HepG2 (cell line): Measurements from ENCODE around the gene CEP68. TPM values are rescaled to one million over a fixed set of nuclear protein-coding genes. Genes with fewer than 3 reads are reported as not detected.

Experiments
- ATAC-seq: fragments of 200-7000 bp; cut with Tn5 transposase; 3 replicates; pipeline ENCODE4 v1.9.1; 2020; ENCODE audit warnings: mild to moderate bottlenecking, moderate library complexity
- Bru-seq: library from RNA; stranded (reverse); fragments of 400-500 nt; gene quantifications from one replicate; lab custom pipeline; 2021; lab: Mats Ljungman, UMichigan
- BruChase-seq, 2 experiments: library from RNA; stranded (reverse); fragments of 400-500 nt; gene quantifications; one replicate each; lab custom pipeline; 2021; lab: Mats Ljungman, UMichigan
- BruUV-seq: library from RNA; stranded (reverse); fragments of 400-500 nt; replicated peaks from 2 replicates; lab custom pipeline; 2021; lab: Mats Ljungman, UMichigan
- CTCF ChIA-PET: fragments of 300-600 bp; formaldehyde crosslinking; extraction: SDS; loops from one replicate; lab custom pipeline; 2021; ENCODE audit warnings: low total read pairs, inconsistent platforms, low intra/inter-chr PET ratio; lab: Yijun Ruan, JAX
- POLR2A ChIA-PET: fragments of 350-600 bp; sonication (Branson Sonifier 250); formaldehyde crosslinking; loops from one replicate; lab custom pipeline; 2020; ENCODE audit warnings: antibody characterized with exemption, inconsistent platforms; lab: Yijun Ruan, JAX
- DNase-seq: peaks from one replicate; pipeline ENCODE4 v3.0.0-alpha.2; 2015; ENCODE audit warnings: low spot score
- FAIRE-seq: peaks from 3 replicates; lab custom pipeline; 2011; peaks lifted over from hg19 to GRCh38; lab: Jason Lieb, UNC
- H2AFZ ChIP-seq: one replicate; pipeline ENCODE4 v1.6.1; 2011; ENCODE audit warnings: low read length, inconsistent platforms
- H3K27ac ChIP-seq: fragments of 300-600 bp; 3 replicates; pipeline ENCODE4 v1.8.0; 2011; ENCODE audit warnings: mixed run types, mild to moderate bottlenecking, mixed read lengths, low read length, inconsistent platforms; ENCODE audit not compliant: insufficient read depth; ENCODE audit errors: extremely low read length
- H3K27me3 ChIP-seq, 2 experiments: fragments of 200-600 bp in 1 of 2; 2 replicates in 1 of 2; 3 replicates in 1 of 2; pipeline versions ENCODE4 v1.6.0 to v1.8.0; 2011; ENCODE audit warnings: low read length in 2 of 2, mild to moderate bottlenecking in 2 of 2, moderate library complexity in 2 of 2, inconsistent platforms in 1 of 2; ENCODE audit not compliant: insufficient read depth in 2 of 2, control insufficient read depth in 1 of 2
- H3K36me3 ChIP-seq, 2 experiments: fragments of 200-600 bp in 1 of 2; replicated peaks in 1 of 2; 2 replicates in 1 of 2; 3 replicates in 1 of 2; pipeline versions ENCODE4 v1.5.1 to v1.8.0; 2011; ENCODE audit warnings: low read length in 2 of 2, inconsistent platforms in 1 of 2; ENCODE audit not compliant: insufficient read depth in 2 of 2, control insufficient read depth in 1 of 2
- H3K4me1 ChIP-seq: 2 replicates; pipeline ENCODE4 v1.5.1; 2012; ENCODE audit warnings: low read length, inconsistent platforms; ENCODE audit not compliant: insufficient read depth
- H3K4me2 ChIP-seq: 2 replicates; pipeline ENCODE4 v1.6.0; 2011; ENCODE audit warnings: low read depth, low read length, inconsistent platforms
- H3K4me3 ChIP-seq, 3 experiments: fragments of 200-600 bp in 1 of 3; sonication (generic), shearing (Covaris generic) in 1 of 3; replicated peaks in 1 of 3; 2 replicates each; pipeline ENCODE4 v1.5.1; 2011 to 2016; ENCODE audit warnings: low read length in 3 of 3, inconsistent platforms in 2 of 3, low read depth in 2 of 3, mild to moderate bottlenecking in 2 of 3, control low read depth in 1 of 3, mixed read lengths in 1 of 3; ENCODE audit not compliant: insufficient read depth in 1 of 3
- H3K79me2 ChIP-seq: one replicate; pipeline ENCODE4 v1.6.1; 2011; ENCODE audit warnings: low read length, inconsistent platforms; ENCODE audit not compliant: insufficient read depth
- H3K9ac ChIP-seq: 2 replicates; pipeline ENCODE4 v1.6.0; 2011; ENCODE audit warnings: mild to moderate bottlenecking, low read depth, low read length, inconsistent platforms; ENCODE audit not compliant: insufficient read depth
- H3K9me3 ChIP-seq: 2 replicates; pipeline ENCODE4 v1.5.1; 2012; ENCODE audit warnings: mild to moderate bottlenecking, low read length
- H4K20me1 ChIP-seq: 2 replicates; pipeline ENCODE4 v1.6.0; 2011; ENCODE audit warnings: inconsistent platforms, mild to moderate bottlenecking, low read length, moderate library complexity; ENCODE audit not compliant: insufficient read depth
- BATF2 ChIP-seq: sonication (generic); formaldehyde crosslinking; IDR thresholded peaks from 2 replicates; pipeline ENCODE4 v1.8.0; 2022; ENCODE audit warnings: mild to moderate bottlenecking, missing genetic modification reagents, moderate library complexity
- CENPX ChIP-seq: sonication (generic); formaldehyde crosslinking; IDR thresholded peaks from 2 replicates; pipeline ENCODE4 v1.9.0; 2021; ENCODE audit warnings: mild to moderate bottlenecking, missing genetic modification reagents, moderate library complexity
- FLYWCH1 ChIP-seq: sonication (generic); formaldehyde crosslinking; IDR thresholded peaks from 2 replicates; pipeline ENCODE4 v1.8.1; 2023; ENCODE audit warnings: mild to moderate bottlenecking, missing genetic modification reagents
- GFI1 ChIP-seq: sonication (generic); formaldehyde crosslinking; IDR thresholded peaks from 2 replicates; pipeline ENCODE4 v1.5.0; 2020; ENCODE audit warnings: missing genetic modification reagents, mild to moderate bottlenecking, borderline replicate concordance
- MZF1 ChIP-seq: sonication (generic); formaldehyde crosslinking; IDR thresholded peaks from 2 replicates; pipeline ENCODE4 v1.8.1; 2023; ENCODE audit warnings: mild to moderate bottlenecking, missing genetic modification reagents, borderline replicate concordance
- NKX3-1 ChIP-seq: sonication (generic); formaldehyde crosslinking; IDR thresholded peaks from 2 replicates; pipeline ENCODE4 v1.5.0; 2020; ENCODE audit warnings: missing genetic modification reagents
- SOX5 ChIP-seq: IDR thresholded peaks from 2 replicates; pipeline ENCODE4 v1.6.1; 2016; ENCODE audit warnings: borderline replicate concordance
- SRSF9 ChIP-seq: fragments of 200-400 bp; formaldehyde crosslinking; IDR thresholded peaks from 2 replicates; pipeline ENCODE4 v1.6.1; 2018; ENCODE audit warnings: borderline replicate concordance, mild to moderate bottlenecking, low read depth, low read length; ENCODE audit not compliant: insufficient read depth, poor library complexity, severe bottlenecking
- ZNF335 ChIP-seq: sonication (generic); formaldehyde crosslinking; IDR thresholded peaks from 2 replicates; pipeline ENCODE4 v1.4.0; 2020; ENCODE audit warnings: missing genetic modification reagents
- ZNF557 ChIP-seq: sonication (generic); formaldehyde crosslinking; IDR thresholded peaks from 2 replicates; pipeline ENCODE4 v1.4.0; 2020; ENCODE audit warnings: missing genetic modification reagents
- ZNF782 ChIP-seq: sonication (generic); formaldehyde crosslinking; IDR thresholded peaks from 2 replicates; pipeline ENCODE4 v1.4.0; 2020; ENCODE audit warnings: missing genetic modification reagents, mild to moderate bottlenecking, borderline replicate concordance
- WGBS: methylation state at CpG from one replicate; pipeline ENCODE4 v1.1.6; 2017; ENCODE audit warnings: low lambda C conversion rate; 5-methylcytosine and 5-hydroxymethylcytosine counted together
- in situ Hi-C: cut with HindIII; loops from 2 replicates; pipeline ENCODE4 v1.10.0; 2017; ENCODE audit warnings: low pct_unique_long_range_greater_than_20kb; ENCODE audit not compliant: extremely low pct_ligation_motif_present
- intact Hi-C: fragments of 100-400 bp; cut with micrococcal nuclease; formaldehyde crosslinking; loops from one replicate; pipeline ENCODE4 v1.10.0; 2022; ENCODE audit not compliant: unreplicated experiment
- long read RNA-seq, 2 experiments: library from RNA in 1 of 2; library from polyadenylated mRNA in 1 of 2; stranded (forward) in 1 of 2; unstranded in 1 of 2; transcript quantifications; one replicate each; pipeline ENCODE4 v2.0.0, GENCODE V29; 2019 to 2022
- polyA minus RNA-seq, 3 experiments: library from RNA; depleted of rRNA, polyadenylated mRNA; stranded (reverse); fragments of >200 nt; gene quantifications; 2 replicates each; pipeline ENCODE4 v1.2.3, GENCODE V29; 2011; ENCODE audit warnings: low replicate concordance in 1 of 3
- polyA plus RNA-seq, 8 experiments: library from polyadenylated mRNA; depleted of rRNA in 3 of 8; stranded (reverse) in 7 of 8; unstranded in 1 of 8; fragments of >200 nt; fragmentation: Illumina TruSeq in 4 of 8; extraction: Trizol in 4 of 8; gene quantifications; 2 replicates each; pipeline versions ENCODE4 v1.2.1 to v1.2.3, GENCODE V29; 2011 to 2016; ENCODE audit warnings: low read depth in 4 of 8, missing spikeins in 1 of 8, mixed read lengths in 1 of 8; ENCODE audit not compliant: insufficient read depth in 1 of 8
- total RNA-seq, 5 experiments: library from RNA; depleted of rRNA; stranded (reverse); fragments of >200 nt; fragmentation: Illumina TruSeq; extraction: Trizol; gene quantifications; 2 replicates each; pipeline ENCODE4 v1.2.3, GENCODE V29; 2016; ENCODE audit warnings: low read depth in 1 of 5

Gene CEP68, protein sequence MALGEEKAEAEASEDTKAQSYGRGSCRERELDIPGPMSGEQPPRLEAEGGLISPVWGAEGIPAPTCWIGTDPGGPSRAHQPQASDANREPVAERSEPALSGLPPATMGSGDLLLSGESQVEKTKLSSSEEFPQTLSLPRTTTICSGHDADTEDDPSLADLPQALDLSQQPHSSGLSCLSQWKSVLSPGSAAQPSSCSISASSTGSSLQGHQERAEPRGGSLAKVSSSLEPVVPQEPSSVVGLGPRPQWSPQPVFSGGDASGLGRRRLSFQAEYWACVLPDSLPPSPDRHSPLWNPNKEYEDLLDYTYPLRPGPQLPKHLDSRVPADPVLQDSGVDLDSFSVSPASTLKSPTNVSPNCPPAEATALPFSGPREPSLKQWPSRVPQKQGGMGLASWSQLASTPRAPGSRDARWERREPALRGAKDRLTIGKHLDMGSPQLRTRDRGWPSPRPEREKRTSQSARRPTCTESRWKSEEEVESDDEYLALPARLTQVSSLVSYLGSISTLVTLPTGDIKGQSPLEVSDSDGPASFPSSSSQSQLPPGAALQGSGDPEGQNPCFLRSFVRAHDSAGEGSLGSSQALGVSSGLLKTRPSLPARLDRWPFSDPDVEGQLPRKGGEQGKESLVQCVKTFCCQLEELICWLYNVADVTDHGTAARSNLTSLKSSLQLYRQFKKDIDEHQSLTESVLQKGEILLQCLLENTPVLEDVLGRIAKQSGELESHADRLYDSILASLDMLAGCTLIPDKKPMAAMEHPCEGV
- total RNA-seq (2016; rRNA removed; fragmentation: Illumina TruSeq; extraction: Trizol), result 5.7 TPM in 2 replicates
- 1.9 TPM in 2 replicates for total RNA-seq (2016; cell fraction: cytosol; rRNA removed; fragmentation: Illumina TruSeq; extraction: Trizol; ENCODE audit: low read depth)
- total RNA-seq (2016; cell fraction: insoluble cytoplasmic fraction; rRNA removed; fragmentation: Illumina TruSeq; extraction: Trizol), result 5.6 and 6.0 TPM in 2 replicates
- total RNA-seq (2016; cell fraction: membrane; rRNA removed; fragmentation: Illumina TruSeq; extraction: Trizol), result 3.4 and 4.0 TPM in 2 replicates
- total RNA-seq (2016; cell fraction: nucleus; rRNA removed; fragmentation: Illumina TruSeq; extraction: Trizol), result 7.9 and 8.3 TPM in 2 replicates
- 9.3 and 12.5 TPM in 2 replicates for polyA plus RNA-seq (2011; rRNA removed)
- 4.1 and 4.8 TPM in 2 replicates for polyA plus RNA-seq (2011; cell fraction: cytosol; rRNA removed)
- 13.9 and 15.6 TPM in 2 replicates for polyA plus RNA-seq (2011; cell fraction: nucleus; rRNA removed)
- 5.5 and 6.4 TPM in 2 replicates for polyA plus RNA-seq (2012)
- polyA plus RNA-seq (2016; cell fraction: cytosol; fragmentation: Illumina TruSeq; extraction: Trizol; ENCODE audit: low read depth), result 1.7 and 2.8 TPM in 2 replicates
- polyA plus RNA-seq (2016; cell fraction: insoluble cytoplasmic fraction; fragmentation: Illumina TruSeq; extraction: Trizol; ENCODE audit: low read depth), result 5.5 and 8.7 TPM in 2 replicates
- 3.2 and 3.8 TPM in 2 replicates for polyA plus RNA-seq (2016; cell fraction: membrane; fragmentation: Illumina TruSeq; extraction: Trizol; ENCODE audit: low read depth)
- polyA plus RNA-seq (2016; cell fraction: nucleus; fragmentation: Illumina TruSeq; extraction: Trizol; ENCODE audit: insufficient read depth, low read depth), result 8.7 and 9.2 TPM in 2 replicates
- polyA minus RNA-seq (2011; rRNA and poly(A)+ RNA removed; ENCODE audit: low replicate concordance), result 8.4 and 44.8 TPM in 2 replicates
- polyA minus RNA-seq (2011; cell fraction: cytosol; rRNA and poly(A)+ RNA removed), result 5.8 and 6.2 TPM in 2 replicates
- polyA minus RNA-seq (2011; cell fraction: nucleus; rRNA and poly(A)+ RNA removed), result 22.0 and 22.4 TPM in 2 replicates
- percentile 84 among the genes with signal in this experiment for Bru-seq, nascent RNA
- percentile 57 among the genes with signal in this experiment for BruChase-seq, experiment 1, labeled RNA remaining after a 6-hour chase
- BruChase-seq, experiment 2, labeled RNA remaining after a 2-hour chase, result percentile 64 among the genes with signal in this experiment
- long read RNA-seq, experiment 1, full-length matches to known transcripts, result 1 of 14 reads
- long read RNA-seq, experiment 1, partial matches to known transcripts, result 8 of 14 reads
- long read RNA-seq, experiment 1, other reads (novel, unspliced or antisense), result 5 of 14 reads
- long read RNA-seq, experiment 2, full-length matches to known transcripts, result 4 of 29 reads
- long read RNA-seq, experiment 2, partial matches to known transcripts, result 9 of 29 reads
- long read RNA-seq, experiment 2, other reads (novel, unspliced or antisense), result 16 of 29 reads

DNA sequence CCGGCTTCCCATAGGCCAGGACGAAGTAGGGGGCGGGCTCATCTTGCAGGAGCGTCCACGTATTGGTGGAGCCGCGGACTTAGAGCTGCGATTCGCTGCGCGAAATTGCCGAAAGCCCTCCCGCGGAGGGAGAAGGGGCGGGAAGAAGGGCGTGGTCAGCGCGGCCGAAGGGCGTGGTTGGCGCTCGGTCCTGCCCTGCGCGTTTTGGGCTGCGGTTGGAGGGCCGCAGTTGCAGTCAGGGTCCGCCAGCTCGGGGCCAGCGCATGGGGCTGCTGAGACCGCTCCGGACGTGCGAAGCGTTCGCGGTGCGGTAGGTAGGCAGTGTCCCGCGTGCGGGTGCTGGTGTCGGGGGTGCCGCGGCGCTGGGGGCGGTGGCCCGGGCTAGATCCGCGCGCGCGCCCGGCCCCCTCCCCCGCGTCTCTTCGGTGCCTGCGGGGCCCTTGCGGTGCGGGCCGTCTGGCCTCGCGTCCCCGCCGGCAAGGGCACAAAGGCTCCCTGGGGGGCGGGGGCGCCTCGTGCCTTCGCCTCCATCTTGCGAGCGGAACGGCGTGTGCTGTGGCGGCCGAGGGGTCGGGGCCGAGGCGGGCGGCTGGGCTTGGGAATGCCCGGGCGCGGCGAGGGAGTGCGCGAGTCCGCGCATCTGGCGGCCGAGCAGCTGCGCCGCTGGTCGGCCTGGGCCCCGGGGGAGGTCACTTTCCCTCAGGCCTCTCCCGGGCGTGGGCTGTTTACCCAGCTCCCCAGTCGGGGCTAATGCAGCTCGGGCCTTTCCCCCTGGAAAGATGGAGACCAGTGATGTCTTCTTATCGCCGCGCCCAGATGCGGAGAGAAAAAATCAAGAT lies at the start of gene CEP68:
CEP68 (plus strand) TSS at position 202 of the 839 bp plus-strand sequence. CDS start 13,029 bp downstream, outside the sequence.
- WGBS, result 2% methylated on average over 41 of the region's 99 CpGs
- in situ Hi-C loops (loop anchor here (25.0 kb wide), 1 partner anchor 506 kb away; no protein-coding TSS in a partner anchor), intact Hi-C loops (loop anchor here (5.0 to 10.0 kb wide), 2 partner anchors 76 to 518 kb away; partner anchors contain the start of gene RAB1A)
- no TSS peak for BruUV-seq
- peak within 1 kb of the TSS; percentile 78 to 88 (median 83) for H3K4me3 ChIP-seq
- peak; percentile 94 for ATAC-seq
- peaks cover 71% of the 10 kb centered on the region for H3K4me1 ChIP-seq
- peak; percentile 98 for DNase-seq
- no peaks in the 10 kb centered on the region for H4K20me1 ChIP-seq
- CTCF ChIA-PET, result no interaction called here
- H3K79me2 ChIP-seq, result peaks cover 43% of the 10 kb centered on the region
- no peaks in the 10 kb centered on the region; a peak in 1 of 5 replicates for H3K27me3 ChIP-seq
- POLR2A ChIA-PET, result interaction anchor here (0.5 to 3.5 kb wide), 40 partner anchors 9 to 532 kb away, joined by 3 to 62 read pairs (median 5); partner anchors contain the start of genes ACTR2, AFTPH, RAB1A and SERTAD2
- no peaks in the 10 kb centered on the region for H3K9me3 ChIP-seq
- H3K27ac ChIP-seq, result peak within 1 kb of the TSS; percentile 71
- H3K36me3 ChIP-seq, result no peaks in the 10 kb centered on the region; a peak in 1 of 5 replicates
- H3K4me2 ChIP-seq, result peak within 1 kb of the TSS; percentile 99
- peak; percentile 97 for FAIRE-seq
- peak within 1 kb of the TSS; percentile 78 for H3K9ac ChIP-seq
- H2AFZ ChIP-seq, result no peak within 1 kb of the TSS
- TF ChIP-seq ZNF335 (CRISPR knock-in tag) (no peak), NKX3-1 (CRISPR knock-in tag) (peak; percentile 73; the same call in 1 of the 2 replicates), SRSF9 (no peak), GFI1 (CRISPR knock-in tag) (peak; percentile 39; the same call in 1 of the 2 replicates), SOX5 (CRISPR knock-in tag) (no peak), ZNF557 (CRISPR knock-in tag) (no peak), MZF1 (CRISPR knock-in tag) (no peak; the same call in 1 of the 2 replicates), ZNF782 (CRISPR knock-in tag) (peak; percentile 91), CENPX (CRISPR knock-in tag) (no peak; the same call in 1 of the 2 replicates), BATF2 (CRISPR knock-in tag) (peak; percentile 90), FLYWCH1 (CRISPR knock-in tag) (no peak)
